ENCODE measurements around the gene IGF2BP2.
"Not testable (repeated sequence)": the region's sequence is repeated elsewhere in the genome, so short reads cannot be mapped to it uniquely, and the experiment has no call there.

IGF2BP2 gene

GRCh38 chr3:185838417-185838989 lies 13.7 kb upstream of the IGF2BP2 start:
- not testable (repeated sequence) for DNase-seq (ENCODE audit: low read depth in 2 of 2)

GRCh38 chr3:185837414-185837813 lies 12.6 kb upstream of the IGF2BP2 start:
- DNase-seq (ENCODE audit: low read depth in 2 of 2): no peak

- DNase-seq (ENCODE audit: low read depth in 2 of 2): no peak
Measured at GRCh38 chr3:185831990-185832389, 7.1 kb upstream of the IGF2BP2 start.

- DNase-seq (ENCODE audit: low read depth in 2 of 2): no peak
Measured at GRCh38 chr3:185831195-185831594, 6.4 kb upstream of the IGF2BP2 start.

- no peak for DNase-seq (ENCODE audit: low read depth in 2 of 2)
Measured at GRCh38 chr3:185830018-185830797, 5.4 kb upstream of the IGF2BP2 start.

- DNase-seq (ENCODE audit: low read depth in 2 of 2): no peak
Measured at GRCh38 chr3:185828755-185829154, 3.9 kb upstream of the IGF2BP2 start.

GRCh38 chr3:185827595-185828344 lies 2.9 kb upstream of the IGF2BP2 start:
- DNase-seq (ENCODE audit: low read depth in 2 of 2): no peak

- DNase-seq (ENCODE audit: low read depth in 2 of 2): peak; percentile 8 to 30
Measured at GRCh38 chr3:185825639-185826481, 1.0 kb upstream of the IGF2BP2 start.

GRCh38 chr3:185824051-185825005 lies 514 bp downstream of the IGF2BP2 start:
- DNase-seq (ENCODE audit: low read depth in 2 of 2): no peak

GRCh38 chr3:185823078-185824044 lies 1.5 kb downstream of the IGF2BP2 start:
- DNase-seq (ENCODE audit: low read depth in 2 of 2): no peak

GRCh38 chr3:185822221-185823000 lies 2.4 kb downstream of the IGF2BP2 start:
- no peak for DNase-seq (ENCODE audit: low read depth in 2 of 2)

- no peak for DNase-seq (ENCODE audit: low read depth in 2 of 2)
Measured at GRCh38 chr3:185820973-185821758, 3.7 kb downstream of the IGF2BP2 start.

- DNase-seq (ENCODE audit: low read depth in 2 of 2): no peak
Measured at GRCh38 chr3:185818267-185818875, 6.5 kb downstream of the IGF2BP2 start.

- no peak for DNase-seq (ENCODE audit: low read depth in 2 of 2)
Measured at GRCh38 chr3:185815391-185816282, 9.2 kb downstream of the IGF2BP2 start.

- DNase-seq (ENCODE audit: low read depth in 2 of 2): no peak
Measured at GRCh38 chr3:185813691-185814215, 11.1 kb downstream of the IGF2BP2 start.

- no peak for DNase-seq (ENCODE audit: low read depth in 2 of 2)
Measured at GRCh38 chr3:185813205-185813604, 11.6 kb downstream of the IGF2BP2 start.
